ENCODE results near the gene ZP3.

GRCh38 chr7:76408121-76408560 lies 16.6 kb upstream of the ZP3 start:
- no peak for TF ChIP-seq CTCF (IDR thresholded peaks at IDR 0.05; ENCODE audit: low read length)
- no peak for TF ChIP-seq EZH2 (optimal IDR thresholded peaks at IDR 0.05; ENCODE audit: low read depth, low read length)
- no peak for TF ChIP-seq EZH2phosphoT487 (IDR thresholded peaks at IDR 0.05; ENCODE audit: low read length)

Measured in MM.1S (cell line).